ENCODE data around the gene CABLES2. TPM values are rescaled to one million over a fixed set of nuclear protein-coding genes. Genes with fewer than 3 reads are reported as not detected.
"Not testable (repeated sequence)": the region's sequence is repeated elsewhere in the genome, so short reads cannot be mapped to it uniquely, and the experiment has no call there.

Gene CABLES2
- total RNA-seq, 4 donors from 2014 or later = 7.2 to 33.8 (median 11.1) TPM

DNA sequence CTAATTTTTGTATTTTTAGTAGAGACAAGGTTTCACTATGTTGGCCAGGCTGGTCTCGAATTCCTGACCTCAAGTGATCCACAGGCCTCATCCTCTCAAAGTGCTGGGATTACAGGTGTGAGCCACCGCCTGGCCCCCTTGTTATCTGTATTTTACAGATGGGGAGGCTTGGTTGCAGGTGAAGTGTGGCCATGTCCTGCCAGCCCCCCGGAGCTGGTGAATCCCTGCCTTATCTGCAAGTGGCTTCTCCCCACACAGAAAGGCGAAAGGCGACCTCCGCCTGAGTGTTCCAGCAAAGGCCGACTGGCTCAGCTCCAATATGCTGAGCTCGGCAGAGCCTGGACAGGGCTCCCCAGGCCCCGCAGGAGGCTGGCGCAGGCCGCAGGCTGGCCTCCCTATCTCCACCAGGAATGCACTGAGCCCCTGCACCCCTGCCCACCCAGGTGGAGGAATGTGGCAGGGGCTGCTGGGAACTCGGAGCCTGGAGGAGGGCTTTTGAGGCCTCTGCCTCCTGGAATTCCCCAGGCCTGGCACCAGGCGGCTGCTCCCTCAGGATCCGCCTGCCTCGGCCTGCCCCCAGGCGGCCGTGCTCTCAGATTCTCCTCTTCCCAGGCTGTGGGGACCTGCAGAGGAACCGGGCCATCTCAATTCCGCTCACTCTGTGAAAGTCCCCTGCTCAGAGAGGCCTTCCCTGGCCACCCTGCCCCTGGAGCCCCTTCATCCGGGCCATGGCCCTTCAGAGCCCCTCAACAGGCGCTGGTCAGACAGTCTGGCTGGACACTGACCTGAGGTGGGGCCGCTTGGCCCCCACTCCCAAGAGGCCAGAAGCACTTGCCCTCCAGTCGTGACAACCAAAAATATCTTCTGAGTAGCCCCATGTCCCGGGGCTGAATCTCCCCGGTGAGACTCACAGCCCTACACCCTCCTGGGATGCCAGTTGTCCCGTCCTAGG is 30.7 kb downstream of the CABLES2 start:
- Histone ChIP-seq H3K4me1 (peaks cover 0 to 38% (median 0%) of the 10 kb centered on the region in 4 donors), H3K4me3 (no peak overlapping the region), H3K36me3 (no peaks in the 10 kb centered on the region), H3K27me3 (no peaks in the 10 kb centered on the region), H3K27ac (peak overlapping the region in 3 of 4 donors; percentile 16 to 78 (median 47)), H3K9me3 (no peaks in the 10 kb centered on the region)
- TF ChIP-seq CTCF (IDR thresholded peaks at IDR 0.05) (peak in 4 of 6 experiments; percentile 16 to 40 (median 36)), POLR2A (IDR thresholded peaks at IDR 0.05) (no peak)
- no peak for DNase-seq

GRCh38 chr20:62374331-62375152 is 32.5 kb downstream of the CABLES2 start:
- Histone ChIP-seq H3K36me3 (no peaks in the 10 kb centered on the region), H3K4me3 (no peak overlapping the region), H3K4me1 (peaks cover 0 to 46% (median 2%) of the 10 kb centered on the region in 4 donors), H3K27ac (peak overlapping the region in 3 of 4 donors; percentile 25 to 78 (median 57)), H3K9me3 (no peaks in the 10 kb centered on the region), H3K27me3 (no peaks in the 10 kb centered on the region)
- no peak for DNase-seq
- TF ChIP-seq CTCF (IDR thresholded peaks at IDR 0.05) (no peak), POLR2A (IDR thresholded peaks at IDR 0.05) (no peak)

GRCh38 chr20:62373631-62374179 is 33.4 kb downstream of the CABLES2 start:
- DNase-seq, H3K9me3 ChIP-seq, H3K36me3 ChIP-seq, H3K27me3 ChIP-seq, H3K4me3 ChIP-seq: not testable (repeated sequence)
- Histone ChIP-seq H3K4me1 (peaks cover under 1 to 52% (median 8%) of the 10 kb centered on the region in 4 donors), H3K27ac (peak overlapping the region in 2 of 4 donors; percentile 57 to 78)

- Histone ChIP-seq H3K27me3 (peaks cover 0 to 15% of the 10 kb centered on the region in 2 donors), H3K36me3 (no peaks in the 10 kb centered on the region), H3K27ac (peak overlapping the region in 1 of 4 donors; percentile 78), H3K9me3 (no peaks in the 10 kb centered on the region), H3K4me3 (no peak overlapping the region), H3K4me1 (peaks cover 3 to 54% (median 22%) of the 10 kb centered on the region in 4 donors)
- TF ChIP-seq CTCF (IDR thresholded peaks at IDR 0.05) (no peak), POLR2A (IDR thresholded peaks at IDR 0.05) (no peak)
- no peak for DNase-seq
These were observed 34.8 kb downstream of the CABLES2 start for GRCh38 chr20:62372042-62372993.

DNA sequence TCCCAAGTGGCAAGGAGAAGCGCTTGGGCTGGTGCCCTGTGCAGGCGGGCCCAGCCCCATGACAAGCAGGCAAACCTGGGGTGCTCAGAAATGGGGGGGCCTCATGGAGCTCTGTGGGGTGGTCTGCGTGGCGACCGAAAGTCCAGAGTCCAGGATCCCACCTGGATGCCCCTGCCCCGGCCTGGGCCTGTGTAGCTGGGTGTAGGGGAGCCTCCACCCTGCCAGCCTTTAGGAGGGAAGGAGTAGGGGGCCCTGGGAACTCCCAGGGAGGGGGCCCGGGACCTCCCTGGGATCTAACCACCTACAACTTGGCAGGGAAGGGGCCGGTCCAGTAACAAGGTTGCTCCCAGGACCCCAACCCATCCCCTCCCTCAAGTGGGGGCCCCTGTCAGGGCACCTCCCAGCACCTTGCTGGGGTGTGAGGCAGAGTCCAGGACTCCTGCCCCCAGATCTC is 35.5 kb downstream of the CABLES2 start:
- TF ChIP-seq CTCF (IDR thresholded peaks at IDR 0.05) = no peak
- TF ChIP-seq POLR2A (IDR thresholded peaks at IDR 0.05) = no peak
- Histone ChIP-seq H3K4me1 (peaks cover 3 to 50% (median 25%) of the 10 kb centered on the region in 4 donors), H3K4me3 (no peak overlapping the region), H3K27ac (peak overlapping the region in 1 of 4 donors; percentile 78), H3K36me3 (no peaks in the 10 kb centered on the region), H3K9me3 (no peaks in the 10 kb centered on the region), H3K27me3 (peaks cover 0 to 15% of the 10 kb centered on the region in 2 donors)
- no peak for DNase-seq
